Fibroblast of villous mesenchyme (primary cell): ENCODE results near the gene SLC4A8. TPM values are rescaled to one million over a fixed set of nuclear protein-coding genes. Genes with fewer than 3 reads are reported as not detected.

Experiments used
- DNase-seq: peaks from one replicate; pipeline ENCODE4 v3.0.0-alpha.2; 2010; ENCODE audit warnings: low read depth
- H3K4me3 ChIP-seq: 2 replicates; pipeline ENCODE4 v1.5.1; 2011; ENCODE audit warnings: low read depth, mild to moderate bottlenecking, low read length
- total RNA-seq: library from RNA; depleted of rRNA; stranded (reverse); fragments of >200 nt; gene quantifications from 2 replicates; pipeline ENCODE4 v1.2.3, GENCODE V29; 2012
- TF ChIP-seq, protein P1 (sequence below): IDR thresholded peaks from 2 replicates; pipeline ENCODE4 v1.5.1; 2012; ENCODE audit warnings: low read depth, mild to moderate bottlenecking, low read length; ENCODE audit not compliant: insufficient read depth

Gene SLC4A8
- total RNA-seq, 1 donor = 6.9 TPM

DNA sequence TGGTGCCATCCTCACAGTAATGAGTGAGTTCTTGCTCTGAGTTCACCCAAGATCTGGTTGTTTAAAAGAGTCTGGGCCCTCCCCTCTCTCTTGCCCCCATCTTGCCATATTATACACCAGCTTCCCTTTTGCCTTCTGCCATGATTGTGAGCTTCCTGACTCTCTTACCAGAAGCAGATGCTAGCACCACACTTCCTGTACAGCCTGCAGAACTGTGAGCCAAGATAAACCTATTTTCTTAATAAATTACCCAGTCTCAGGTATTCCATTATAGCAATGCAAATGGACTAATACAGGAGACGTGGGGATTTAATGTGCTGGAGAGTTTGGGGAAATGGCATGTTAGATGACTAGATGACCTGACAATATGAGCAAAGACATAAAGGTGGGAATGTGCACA, 12.8 kb downstream of the SLC4A8 start:
- TF ChIP-seq, protein P1, sequence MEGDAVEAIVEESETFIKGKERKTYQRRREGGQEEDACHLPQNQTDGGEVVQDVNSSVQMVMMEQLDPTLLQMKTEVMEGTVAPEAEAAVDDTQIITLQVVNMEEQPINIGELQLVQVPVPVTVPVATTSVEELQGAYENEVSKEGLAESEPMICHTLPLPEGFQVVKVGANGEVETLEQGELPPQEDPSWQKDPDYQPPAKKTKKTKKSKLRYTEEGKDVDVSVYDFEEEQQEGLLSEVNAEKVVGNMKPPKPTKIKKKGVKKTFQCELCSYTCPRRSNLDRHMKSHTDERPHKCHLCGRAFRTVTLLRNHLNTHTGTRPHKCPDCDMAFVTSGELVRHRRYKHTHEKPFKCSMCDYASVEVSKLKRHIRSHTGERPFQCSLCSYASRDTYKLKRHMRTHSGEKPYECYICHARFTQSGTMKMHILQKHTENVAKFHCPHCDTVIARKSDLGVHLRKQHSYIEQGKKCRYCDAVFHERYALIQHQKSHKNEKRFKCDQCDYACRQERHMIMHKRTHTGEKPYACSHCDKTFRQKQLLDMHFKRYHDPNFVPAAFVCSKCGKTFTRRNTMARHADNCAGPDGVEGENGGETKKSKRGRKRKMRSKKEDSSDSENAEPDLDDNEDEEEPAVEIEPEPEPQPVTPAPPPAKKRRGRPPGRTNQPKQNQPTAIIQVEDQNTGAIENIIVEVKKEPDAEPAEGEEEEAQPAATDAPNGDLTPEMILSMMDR = no peak
- no peak for DNase-seq
- no peak overlapping the region for H3K4me3 ChIP-seq

- TF ChIP-seq, protein P1 = no peak
- H3K4me3 ChIP-seq = no peak overlapping the region
- no peak for DNase-seq
Observed at GRCh38 chr12:51439330-51439729, 14.7 kb downstream of the SLC4A8 start.

GRCh38 chr12:51441583-51441982, 17.0 kb downstream of the SLC4A8 start:
- peak; percentile 83 for DNase-seq
- TF ChIP-seq, protein P1 = no peak
- H3K4me3 ChIP-seq = no peak overlapping the region

- TF ChIP-seq, protein P1 = no peak
- no peak overlapping the region for H3K4me3 ChIP-seq
- DNase-seq = peak; percentile 54
Observed at GRCh38 chr12:51442324-51442723, 17.7 kb downstream of the SLC4A8 start.

DNA sequence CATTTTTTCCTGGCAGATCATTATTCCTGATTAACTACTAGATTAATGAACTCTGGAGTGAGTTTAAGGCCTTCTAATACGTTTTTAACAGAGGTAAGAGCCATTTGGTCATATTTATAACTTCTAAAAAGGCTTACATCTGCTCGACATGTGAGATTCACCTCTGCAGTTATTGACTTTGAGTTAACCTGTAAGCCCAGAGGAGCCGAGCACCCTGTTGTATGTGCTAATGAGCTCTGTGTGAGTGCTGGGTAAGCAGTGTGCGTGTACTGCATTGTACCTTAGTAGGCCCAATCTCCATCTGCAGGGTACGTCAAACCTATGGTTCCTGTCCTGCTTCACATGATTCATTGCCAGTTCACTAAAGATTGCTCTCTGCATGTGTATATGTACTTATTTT, 18.9 kb downstream of the SLC4A8 start:
- TF ChIP-seq, protein P1 = no peak
- no peak for DNase-seq
- no peak overlapping the region for H3K4me3 ChIP-seq

GRCh38 chr12:51448618-51449256, 24.1 kb downstream of the SLC4A8 start:
- no peak overlapping the region for H3K4me3 ChIP-seq
- no peak for DNase-seq
- TF ChIP-seq, protein P1 = no peak

DNA sequence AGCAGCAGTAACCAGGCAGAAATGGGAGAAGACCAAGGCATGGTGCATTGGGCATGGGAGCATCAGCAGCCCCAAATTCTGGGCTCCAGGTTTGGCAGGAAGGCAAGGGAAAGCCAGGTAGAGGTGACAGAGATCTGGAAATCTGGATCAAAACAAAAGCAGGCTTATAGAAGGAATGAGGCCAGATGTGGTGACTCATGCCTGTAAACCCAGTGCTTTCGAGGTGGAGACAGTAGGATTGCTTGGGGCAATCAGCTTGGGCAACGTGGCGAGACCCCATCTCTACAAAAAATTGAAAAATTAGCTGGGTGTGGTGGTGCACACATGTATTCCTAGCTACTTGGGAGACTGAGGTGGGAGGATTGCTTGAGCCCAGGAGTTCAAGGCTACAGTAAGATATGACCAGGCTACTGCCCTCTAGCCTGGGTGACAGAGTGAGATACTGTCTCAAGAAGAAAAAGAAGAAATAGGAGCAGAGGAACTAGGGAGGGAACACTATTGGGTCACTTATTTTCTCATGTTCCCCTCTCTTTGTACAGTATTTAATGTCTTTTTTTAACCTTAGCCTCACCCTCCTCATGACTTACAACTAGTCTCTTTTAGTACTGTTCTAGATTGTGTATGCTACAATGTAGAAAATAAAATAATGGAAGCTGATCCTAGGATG, 25.1 kb downstream of the SLC4A8 start:
- DNase-seq = peak; percentile 22
- TF ChIP-seq, protein P1 = no peak
- no peak overlapping the region for H3K4me3 ChIP-seq
